Suprapubic skin (tissue), 4 donors: ENCODE measurements around the gene TEX22. TPM values are rescaled to one million over a fixed set of nuclear protein-coding genes. Genes with fewer than 3 reads are reported as not detected.
A peak's percentile ranks its signal among the peaks of the same experiment; 100 is the strongest.

Experiments used
- DNase-seq, 2 donors: peaks; one replicate each; pipeline ENCODE4 v3.0.0-alpha.2; 2019; ENCODE audit warnings: low spot score in 2 of 2
- H3K27ac ChIP-seq: fragments of 200-600 bp; sonication (generic); one replicate; pipeline ENCODE4 v1.5.1; 2019
- H3K27me3 ChIP-seq: fragments of 200-600 bp; sonication (generic); one replicate; pipeline ENCODE4 v1.5.1; 2019
- H3K36me3 ChIP-seq: fragments of 200-600 bp; sonication (generic); one replicate; pipeline ENCODE4 v1.5.1; 2019
- H3K4me1 ChIP-seq: fragments of 200-600 bp; sonication (generic); one replicate; pipeline ENCODE4 v1.5.1; 2019
- H3K4me3 ChIP-seq: fragments of 200-600 bp; sonication (generic); one replicate; pipeline ENCODE4 v1.5.1; 2019; ENCODE audit warnings: mild to moderate bottlenecking
- H3K9me3 ChIP-seq: fragments of 200-600 bp; sonication (generic); one replicate; pipeline ENCODE4 v1.5.1; 2019
- EP300 ChIP-seq: sonication (generic); formaldehyde crosslinking; IDR thresholded peaks from one replicate; pipeline ENCODE4 v1.6.1; 2017; ENCODE audit warnings: antibody characterized with exemption
- POLR2A ChIP-seq, 2 donors: fragments of 450-650 bp; IDR thresholded peaks; one replicate each; pipeline ENCODE4 v1.6.1; 2017; ENCODE audit warnings: antibody characterized with exemption in 2 of 2, mild to moderate bottlenecking in 2 of 2, moderate library complexity in 2 of 2
- POLR2AphosphoS5 ChIP-seq, 3 donors: sonication (generic); formaldehyde crosslinking; IDR thresholded peaks; one replicate each; pipeline ENCODE4 v1.6.1; 2017; ENCODE audit warnings: antibody characterized with exemption in 3 of 3
- WGBS: methylation state at CpG from one replicate; pipeline ENCODE4 v1.1.5; 2018; 5-methylcytosine and 5-hydroxymethylcytosine counted together
- total RNA-seq, 4 donors: library from RNA; depleted of rRNA; stranded (reverse); fragments of >200 nt; gene quantifications; one replicate each; pipeline ENCODE4 v1.1.0, GENCODE V29; 2016
- TF ChIP-seq, protein P1 (sequence below), 2 donors: fragments of 200-600 bp in 1 of 2; fragments of 450-650 bp in 1 of 2; sonication (generic) in 1 of 2; IDR thresholded peaks; one replicate each; pipeline ENCODE4 v1.5.1; 2016 to 2019; ENCODE audit warnings: antibody characterized with exemption in 2 of 2, mild to moderate bottlenecking in 1 of 2, moderate library complexity in 1 of 2

Gene TEX22
- total RNA-seq, 4 donors from 2014 or later: 0.80 TPM; not detected in 3

DNA sequence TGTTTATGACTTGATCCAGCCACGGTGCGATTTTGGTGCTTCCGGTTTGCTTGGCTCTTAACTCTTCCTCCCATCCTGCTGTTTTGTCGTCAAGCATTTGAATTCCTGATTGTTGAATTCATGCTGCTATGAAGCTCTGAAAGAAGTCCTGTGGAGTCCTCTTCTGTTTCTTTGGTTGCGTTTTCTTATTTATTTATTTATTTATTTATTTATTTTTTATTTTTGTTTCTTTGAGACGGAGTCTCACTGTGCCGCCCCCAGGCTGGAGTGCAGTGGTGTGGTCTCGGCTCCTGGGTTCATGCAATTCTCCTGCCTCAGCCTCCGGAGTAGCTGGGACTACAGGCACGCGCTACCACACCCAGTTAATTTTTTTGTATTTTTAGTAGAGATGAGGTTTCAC is 18.3 kb downstream of the TEX22 start:
- peaks cover 38% of the 10 kb centered on the region for H3K4me1 ChIP-seq
- no peak for DNase-seq
- H3K36me3 ChIP-seq: no peaks in the 10 kb centered on the region
- TF ChIP-seq POLR2A (IDR thresholded peaks at IDR 0.05) (no peak), EP300 (no peak), POLR2AphosphoS5 (IDR thresholded peaks at IDR 0.05) (no peak)
- TF ChIP-seq, protein P1, sequence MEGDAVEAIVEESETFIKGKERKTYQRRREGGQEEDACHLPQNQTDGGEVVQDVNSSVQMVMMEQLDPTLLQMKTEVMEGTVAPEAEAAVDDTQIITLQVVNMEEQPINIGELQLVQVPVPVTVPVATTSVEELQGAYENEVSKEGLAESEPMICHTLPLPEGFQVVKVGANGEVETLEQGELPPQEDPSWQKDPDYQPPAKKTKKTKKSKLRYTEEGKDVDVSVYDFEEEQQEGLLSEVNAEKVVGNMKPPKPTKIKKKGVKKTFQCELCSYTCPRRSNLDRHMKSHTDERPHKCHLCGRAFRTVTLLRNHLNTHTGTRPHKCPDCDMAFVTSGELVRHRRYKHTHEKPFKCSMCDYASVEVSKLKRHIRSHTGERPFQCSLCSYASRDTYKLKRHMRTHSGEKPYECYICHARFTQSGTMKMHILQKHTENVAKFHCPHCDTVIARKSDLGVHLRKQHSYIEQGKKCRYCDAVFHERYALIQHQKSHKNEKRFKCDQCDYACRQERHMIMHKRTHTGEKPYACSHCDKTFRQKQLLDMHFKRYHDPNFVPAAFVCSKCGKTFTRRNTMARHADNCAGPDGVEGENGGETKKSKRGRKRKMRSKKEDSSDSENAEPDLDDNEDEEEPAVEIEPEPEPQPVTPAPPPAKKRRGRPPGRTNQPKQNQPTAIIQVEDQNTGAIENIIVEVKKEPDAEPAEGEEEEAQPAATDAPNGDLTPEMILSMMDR (IDR thresholded peaks at IDR 0.05): no peak
- H3K27me3 ChIP-seq: peaks cover 8% of the 10 kb centered on the region
- no peak overlapping the region for H3K27ac ChIP-seq
- H3K4me3 ChIP-seq: no peak overlapping the region
- WGBS: 97% methylated on average over 11 of the region's 11 CpGs
- H3K9me3 ChIP-seq: no peaks in the 10 kb centered on the region

- Histone ChIP-seq H3K27me3 (no peaks in the 10 kb centered on the region), H3K9me3 (no peaks in the 10 kb centered on the region), H3K4me3 (no peak overlapping the region), H3K4me1 (peaks cover 46% of the 10 kb centered on the region), H3K36me3 (no peaks in the 10 kb centered on the region), H3K27ac (no peak overlapping the region)
- no peak for DNase-seq
- 89% methylated on average over 3 of the region's 3 CpGs for WGBS
- no peak for TF ChIP-seq POLR2A (IDR thresholded peaks at IDR 0.05)
- TF ChIP-seq POLR2AphosphoS5 (IDR thresholded peaks at IDR 0.05): no peak
- no peak for TF ChIP-seq EP300
- TF ChIP-seq, protein P1 (IDR thresholded peaks at IDR 0.05): no peak
Observed at GRCh38 chr14:105417690-105418121, 19.4 kb downstream of the TEX22 start.

DNA sequence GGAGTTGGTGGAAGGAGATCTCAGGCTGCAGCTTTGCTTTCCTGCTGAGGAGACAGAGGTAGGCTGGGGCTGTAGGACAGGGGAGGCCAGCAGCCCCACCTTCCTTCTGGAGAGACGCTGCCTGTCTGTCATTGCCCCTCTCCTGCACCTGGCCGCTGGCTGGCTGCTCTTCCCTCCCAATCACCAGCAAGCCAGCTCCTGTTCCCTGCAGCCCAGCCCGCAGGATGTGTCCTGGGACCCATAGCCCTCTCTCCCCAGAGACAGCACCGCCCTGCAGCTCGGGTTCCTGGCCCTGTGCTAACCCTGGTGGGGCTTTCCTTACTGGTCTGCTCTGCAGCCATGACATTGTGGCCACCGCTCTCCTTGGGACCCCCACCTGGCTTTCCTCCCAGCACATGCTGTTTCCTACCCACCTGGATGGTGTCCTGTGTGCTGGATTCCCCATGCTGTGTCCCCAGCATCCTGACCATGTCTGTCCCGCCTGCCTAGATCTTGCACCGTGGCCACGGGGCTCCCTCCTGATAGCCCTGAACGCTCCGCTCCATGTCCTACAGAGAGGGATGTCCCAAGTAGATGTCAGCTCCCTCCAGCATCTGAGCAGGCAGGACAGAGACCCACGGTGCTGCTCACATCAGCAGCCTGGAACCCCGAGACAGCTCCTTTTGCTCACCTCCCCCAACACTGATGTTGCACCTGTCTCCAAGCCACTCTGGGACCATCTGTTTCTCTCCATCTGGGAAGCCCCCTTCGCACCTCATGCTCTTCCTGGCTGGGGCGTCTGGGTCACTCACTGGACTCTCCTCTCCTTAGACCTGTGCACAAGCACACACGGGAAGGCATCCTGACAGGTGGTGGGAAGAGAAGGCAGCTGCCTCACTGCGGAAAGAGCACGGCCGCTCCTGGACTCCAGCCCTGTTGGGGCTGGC is 20.2 kb downstream of the TEX22 start:
- H3K4me1 ChIP-seq: peaks cover 49% of the 10 kb centered on the region

DNA sequence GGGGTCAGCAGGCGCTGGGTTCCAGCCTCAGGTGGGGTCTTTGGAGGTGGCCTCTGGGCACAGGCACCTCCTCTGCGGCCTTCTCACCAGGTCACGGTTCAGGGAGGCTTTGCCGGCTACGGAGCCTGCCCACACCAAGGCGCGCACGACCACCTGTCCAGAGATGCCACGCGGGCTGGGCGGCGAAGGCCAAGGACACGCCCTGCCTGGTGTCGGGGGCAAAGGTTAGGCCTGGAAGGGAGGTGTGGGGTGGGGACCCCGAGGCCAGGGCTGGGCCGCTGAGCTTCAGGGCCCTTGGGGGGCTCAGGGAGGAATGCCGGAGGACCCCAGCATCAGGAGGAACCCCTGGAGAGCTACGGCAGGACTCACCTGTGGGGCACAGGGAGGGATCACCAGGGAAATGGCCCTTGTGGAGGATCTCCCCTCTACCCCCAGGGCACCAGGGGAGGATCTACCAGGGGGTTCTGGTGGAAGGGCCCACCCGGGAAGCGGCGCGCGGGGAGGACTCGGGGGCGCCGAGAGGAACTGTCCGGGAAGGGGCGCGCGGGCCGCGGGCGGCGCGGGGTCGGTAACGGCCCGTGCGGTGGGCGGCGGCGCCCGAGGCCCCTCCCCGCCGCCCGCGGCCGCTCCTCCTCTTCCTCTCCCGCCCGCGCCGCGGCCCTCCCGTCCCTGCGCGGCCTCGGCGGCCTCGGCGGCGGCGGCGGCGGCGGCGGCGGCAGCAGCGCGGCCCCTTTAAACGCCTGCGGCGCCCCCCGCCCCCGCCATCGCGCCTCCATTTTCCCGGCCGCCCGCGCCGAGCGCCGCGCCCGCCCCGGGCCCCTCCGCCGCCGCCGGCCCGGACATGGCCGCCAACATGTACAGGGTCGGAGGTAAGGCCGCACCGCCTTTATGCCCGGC is 21.1 kb downstream of the TEX22 start, which contains the start of gene MTA1:
TSS of gene MTA1 (plus strand) at position 633 of the 897 bp plus-strand sequence. CDS start at position 842, 209 bp downstream.
- DNase-seq: peak in 1 of 2 donors; percentile 68
- H3K4me3 ChIP-seq: peak within 1 kb of the TSS; percentile 72
- 0% methylated on average over 13 of the region's 96 CpGs for WGBS

More for the DNA sequence above, 20.2 kb downstream of the TEX22 start:
- WGBS: 84% methylated on average over 19 of the region's 19 CpGs
- Histone ChIP-seq H3K36me3 (no peaks in the 10 kb centered on the region), H3K27me3 (no peaks in the 10 kb centered on the region), H3K27ac (no peak overlapping the region), H3K4me3 (peak overlapping the region; percentile 72), H3K9me3 (no peaks in the 10 kb centered on the region)
- peak in 1 of 2 donors; percentile 60 for DNase-seq
- TF ChIP-seq POLR2A (IDR thresholded peaks at IDR 0.05) (no peak), EP300 (no peak), POLR2AphosphoS5 (IDR thresholded peaks at IDR 0.05) (no peak)
- TF ChIP-seq, protein P1 (IDR thresholded peaks at IDR 0.05): no peak

More for the DNA sequence above, 21.1 kb downstream of the TEX22 start, which contains the start of gene MTA1:
- Histone ChIP-seq H3K27me3 (no peaks in the 10 kb centered on the region), H3K9me3 (no peaks in the 10 kb centered on the region), H3K36me3 (no peaks in the 10 kb centered on the region), H3K4me1 (peaks cover 47% of the 10 kb centered on the region), H3K27ac (peak within 1 kb of the TSS; percentile 72)
- no peak for TF ChIP-seq POLR2A (IDR thresholded peaks at IDR 0.05)
- TF ChIP-seq POLR2AphosphoS5 (IDR thresholded peaks at IDR 0.05): no peak
- no peak for TF ChIP-seq EP300
- TF ChIP-seq, protein P1 (IDR thresholded peaks at IDR 0.05): no peak
